Activated CD4-positive, alpha-beta memory T cell treated with anti-CD3 and anti-CD28 coated beads, Interleukin-2, amount 10 ng/mL, durations not matched to agents 7 days and 5 days (primary cell): ENCODE data around the gene HIVEP3. TPM values are rescaled to one million over a fixed set of nuclear protein-coding genes. Genes with fewer than 3 reads are reported as not detected.

Experiments
- CTCF ChIA-PET: fragments of 350-600 bp; sonication (Branson Sonifier 250); formaldehyde crosslinking; loops from one replicate; lab custom pipeline; 2021; ENCODE audit warnings: antibody characterized with exemption, inconsistent platforms; lab: Charles Lee
- POLR2A ChIA-PET: fragments of 350-600 bp; sonication (Branson Sonifier 250); formaldehyde crosslinking; loops from one replicate; lab custom pipeline; 2021; ENCODE audit warnings: antibody characterized with exemption; lab: Charles Lee
- DNase-seq: peaks from one replicate; pipeline ENCODE4 v3.0.0-alpha.2; 2020
- H3K27ac Mint-ChIP-seq: one replicate; pipeline ENCODE4 v1.8.0; 2021; ENCODE audit warnings: mild to moderate bottlenecking, mixed read lengths
- H3K27me3 Mint-ChIP-seq: one replicate; pipeline ENCODE4 v1.8.0; 2021; ENCODE audit warnings: mixed read lengths
- H3K36me3 Mint-ChIP-seq: one replicate; pipeline ENCODE4 v1.8.0; 2021; ENCODE audit warnings: low read depth, mixed read lengths
- H3K4me1 Mint-ChIP-seq: one replicate; pipeline ENCODE4 v1.8.0; 2021; ENCODE audit warnings: mixed read lengths
- H3K4me3 Mint-ChIP-seq: one replicate; pipeline ENCODE4 v1.8.0; 2021; ENCODE audit warnings: mild to moderate bottlenecking, mixed read lengths
- H3K9me3 Mint-ChIP-seq: one replicate; pipeline ENCODE4 v1.8.0; 2021; ENCODE audit warnings: mixed read lengths
- total RNA-seq, 2 experiments: library from RNA; stranded (reverse); gene quantifications; one replicate each; pipeline ENCODE4 v1.2.3, GENCODE V29; 2021

The HIVEP3 gene
- total RNA-seq, 2 experiments from 2014 or later = 27.8 to 28.8 TPM

- ChIA-PET CTCF (no interaction called here), POLR2A (no interaction called here)
- Mint-ChIP-seq H3K4me1 (peaks cover 3% of the 10 kb centered on the region), H3K9me3 (peaks cover 18% of the 10 kb centered on the region), H3K27ac (no peak overlapping the region), H3K36me3 (peaks cover 13% of the 10 kb centered on the region), H3K27me3 (peaks cover 3% of the 10 kb centered on the region), H3K4me3 (no peak overlapping the region)
- DNase-seq = no peak
Measured at GRCh38 chr1:41765152-41765551, 153.6 kb downstream of the HIVEP3 start.

GRCh38 chr1:41764656-41765055 lies 154.1 kb downstream of the HIVEP3 start:
- Mint-ChIP-seq H3K27ac (no peak overlapping the region), H3K4me1 (peaks cover 3% of the 10 kb centered on the region), H3K27me3 (peaks cover 3% of the 10 kb centered on the region), H3K4me3 (no peak overlapping the region), H3K9me3 (peaks cover 18% of the 10 kb centered on the region), H3K36me3 (peaks cover 14% of the 10 kb centered on the region)
- no peak for DNase-seq
- ChIA-PET POLR2A (interaction anchor here (0.6 kb wide), 1 partner anchor 27 kb away, joined by 4 read pairs; no protein-coding TSS in a partner anchor), CTCF (no interaction called here)

DNA sequence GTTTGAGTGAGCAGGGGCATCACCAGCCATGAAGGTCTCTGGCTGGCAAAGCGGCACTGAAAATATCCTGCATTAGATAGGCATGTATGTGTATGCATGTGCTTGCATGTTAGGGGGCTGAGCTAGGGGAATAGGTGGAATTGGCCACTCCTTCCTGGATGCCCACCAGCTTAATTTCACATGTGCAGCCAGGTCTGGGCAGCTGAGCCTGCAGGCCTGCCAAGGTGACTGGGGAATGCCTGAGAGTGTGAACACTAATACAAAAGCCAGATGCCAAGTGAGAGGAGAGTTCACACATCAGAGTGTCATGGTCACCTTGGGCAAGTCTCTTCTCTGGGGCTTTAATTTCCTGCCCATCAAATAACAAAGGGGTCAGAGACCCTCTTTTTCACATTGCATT lies 155.9 kb downstream of the HIVEP3 start:
- peaks cover 3% of the 10 kb centered on the region for H3K27me3 Mint-ChIP-seq
- ChIA-PET POLR2A (no interaction called here), CTCF (no interaction called here)
- H3K36me3 Mint-ChIP-seq = peaks cover 15% of the 10 kb centered on the region
- DNase-seq = no peak
- no peak overlapping the region for H3K4me3 Mint-ChIP-seq
- peaks cover 3% of the 10 kb centered on the region for H3K4me1 Mint-ChIP-seq
- H3K27ac Mint-ChIP-seq = no peak overlapping the region
- peaks cover 18% of the 10 kb centered on the region for H3K9me3 Mint-ChIP-seq

DNA sequence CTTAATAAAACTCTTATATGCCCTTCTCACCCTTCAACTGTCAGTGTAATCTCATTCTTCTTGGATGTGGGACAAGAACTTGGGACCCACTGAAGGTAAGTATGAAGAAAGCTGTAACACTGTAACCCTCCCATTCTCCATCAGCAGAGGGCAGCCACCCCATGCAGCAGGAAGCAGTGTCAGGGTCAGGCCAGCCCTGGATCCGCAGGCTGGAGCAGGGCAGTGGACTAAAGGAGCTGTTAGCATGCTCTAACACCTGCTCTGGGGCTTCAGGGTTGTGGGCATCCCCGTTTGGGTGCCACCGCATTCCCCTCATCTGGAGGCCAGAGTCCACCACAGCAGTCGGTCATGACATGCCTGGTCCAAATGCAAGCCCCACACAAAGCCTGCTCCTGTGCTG lies 156.5 kb downstream of the HIVEP3 start:
- CTCF ChIA-PET = no interaction called here
- POLR2A ChIA-PET = no interaction called here
- no peak overlapping the region for H3K27ac Mint-ChIP-seq
- DNase-seq = no peak
- H3K9me3 Mint-ChIP-seq = peaks cover 18% of the 10 kb centered on the region
- H3K4me3 Mint-ChIP-seq = no peak overlapping the region
- H3K4me1 Mint-ChIP-seq = peaks cover 3% of the 10 kb centered on the region
- peaks cover 15% of the 10 kb centered on the region for H3K36me3 Mint-ChIP-seq
- H3K27me3 Mint-ChIP-seq = peaks cover 3% of the 10 kb centered on the region

DNA sequence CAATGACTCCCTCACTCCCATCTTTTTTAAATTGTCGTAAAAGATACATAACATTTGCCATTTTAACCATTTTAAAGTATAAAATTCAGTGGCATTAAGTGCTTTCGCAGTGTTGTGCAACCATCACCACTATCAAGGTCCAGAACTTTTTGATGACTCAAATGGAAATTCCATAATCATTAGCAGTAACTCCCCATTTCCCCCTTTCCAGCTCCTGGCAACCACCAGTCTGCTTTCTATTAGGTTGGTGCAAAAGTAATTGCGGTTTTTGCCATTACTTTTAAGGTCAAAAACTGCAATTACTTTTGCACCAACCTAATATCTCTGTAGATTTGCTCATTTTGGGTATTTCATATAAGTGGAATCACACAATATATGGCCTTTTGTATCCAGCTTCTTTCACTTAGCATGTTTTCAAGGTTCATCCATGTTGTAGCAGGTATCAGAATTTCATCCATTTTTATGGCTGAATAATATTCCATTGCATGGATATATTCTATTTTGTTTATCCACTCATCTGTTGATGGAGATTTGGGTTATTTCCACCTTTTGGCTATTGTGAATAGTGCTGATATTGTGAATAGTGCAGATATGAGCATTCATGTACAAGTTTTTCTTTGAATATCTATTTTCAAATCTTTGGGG lies 159.7 kb downstream of the HIVEP3 start:
- Mint-ChIP-seq H3K4me1 (peaks cover 18% of the 10 kb centered on the region), H3K4me3 (no peak overlapping the region), H3K27ac (no peak overlapping the region), H3K36me3 (peaks cover 15% of the 10 kb centered on the region), H3K9me3 (peaks cover 18% of the 10 kb centered on the region), H3K27me3 (peaks cover under 1% of the 10 kb centered on the region)
- ChIA-PET POLR2A (no interaction called here), CTCF (no interaction called here)
- no peak for DNase-seq

DNA sequence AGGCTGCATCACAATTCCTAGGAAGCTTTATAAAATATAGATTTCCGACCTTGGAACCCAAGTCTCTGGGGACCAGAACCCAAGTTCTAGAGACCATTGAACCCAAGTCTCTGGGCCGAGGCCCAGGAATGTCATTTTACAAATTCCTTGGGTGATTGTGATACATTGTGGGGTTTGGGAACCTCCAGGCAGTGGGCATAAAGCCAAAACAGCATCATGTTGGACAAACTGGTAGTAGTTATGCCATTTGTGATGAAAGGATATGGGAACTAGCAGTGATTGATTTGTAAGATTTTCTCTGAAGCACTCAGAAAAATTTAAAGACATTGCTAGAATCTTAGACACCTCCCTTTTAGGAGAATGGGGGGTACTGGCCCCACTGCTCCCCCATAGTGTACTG lies 160.2 kb downstream of the HIVEP3 start:
- ChIA-PET CTCF (no interaction called here), POLR2A (no interaction called here)
- no peak for DNase-seq
- no peak overlapping the region for H3K4me3 Mint-ChIP-seq
- H3K4me1 Mint-ChIP-seq = peaks cover 23% of the 10 kb centered on the region
- H3K36me3 Mint-ChIP-seq = peaks cover 15% of the 10 kb centered on the region
- no peak overlapping the region for H3K27ac Mint-ChIP-seq
- no peaks in the 10 kb centered on the region for H3K27me3 Mint-ChIP-seq
- peaks cover 18% of the 10 kb centered on the region for H3K9me3 Mint-ChIP-seq

DNA sequence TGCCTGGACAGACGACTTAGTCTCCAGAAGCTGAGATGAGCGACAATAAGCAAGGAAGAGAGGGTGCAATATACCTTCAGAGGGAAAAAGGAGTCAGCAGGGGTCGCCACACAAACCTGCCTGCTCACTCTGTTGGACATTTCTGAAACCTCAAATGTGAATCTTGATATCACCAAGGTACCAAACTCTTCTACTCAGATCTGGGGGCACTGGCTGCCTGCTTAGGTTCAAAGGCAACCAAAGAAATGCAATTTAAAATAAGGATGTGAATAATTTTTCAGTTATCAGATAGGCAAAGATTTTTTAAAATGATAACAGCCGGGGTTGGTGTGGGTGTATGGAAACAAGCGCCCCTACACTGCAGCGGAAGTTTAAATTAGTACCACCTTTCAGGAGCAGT lies 164.2 kb downstream of the HIVEP3 start:
- Mint-ChIP-seq H3K27ac (peak overlapping the region; percentile 65), H3K9me3 (no peaks in the 10 kb centered on the region), H3K27me3 (no peaks in the 10 kb centered on the region), H3K4me1 (peaks cover 60% of the 10 kb centered on the region), H3K4me3 (no peak overlapping the region), H3K36me3 (peaks cover 3% of the 10 kb centered on the region)
- CTCF ChIA-PET = interaction anchor here (1.2 to 1.5 kb wide), 2 partner anchors 57 to 137 kb away, joined by 3 to 10 read pairs; no protein-coding TSS in a partner anchor
- POLR2A ChIA-PET = interaction anchor here (1.2 kb wide), 1 partner anchor 13 kb away, joined by 3 read pairs; no protein-coding TSS in a partner anchor
- peak; percentile 34 for DNase-seq

- ChIA-PET POLR2A (interaction anchor here (1.2 to 3.4 kb wide), 6 partner anchors 13 to 178 kb away, joined by 3 to 18 read pairs (median 9); no protein-coding TSS in a partner anchor), CTCF (interaction anchor here (2.7 kb wide), 1 partner anchor 59 kb away, joined by 11 read pairs; no protein-coding TSS in a partner anchor)
- Mint-ChIP-seq H3K9me3 (no peaks in the 10 kb centered on the region), H3K27ac (peak overlapping the region; percentile 92), H3K27me3 (no peaks in the 10 kb centered on the region), H3K36me3 (peaks cover 3% of the 10 kb centered on the region), H3K4me3 (no peak overlapping the region), H3K4me1 (peaks cover 72% of the 10 kb centered on the region)
- DNase-seq = no peak
Measured at GRCh38 chr1:41752514-41753170, 166.1 kb downstream of the HIVEP3 start.

DNA sequence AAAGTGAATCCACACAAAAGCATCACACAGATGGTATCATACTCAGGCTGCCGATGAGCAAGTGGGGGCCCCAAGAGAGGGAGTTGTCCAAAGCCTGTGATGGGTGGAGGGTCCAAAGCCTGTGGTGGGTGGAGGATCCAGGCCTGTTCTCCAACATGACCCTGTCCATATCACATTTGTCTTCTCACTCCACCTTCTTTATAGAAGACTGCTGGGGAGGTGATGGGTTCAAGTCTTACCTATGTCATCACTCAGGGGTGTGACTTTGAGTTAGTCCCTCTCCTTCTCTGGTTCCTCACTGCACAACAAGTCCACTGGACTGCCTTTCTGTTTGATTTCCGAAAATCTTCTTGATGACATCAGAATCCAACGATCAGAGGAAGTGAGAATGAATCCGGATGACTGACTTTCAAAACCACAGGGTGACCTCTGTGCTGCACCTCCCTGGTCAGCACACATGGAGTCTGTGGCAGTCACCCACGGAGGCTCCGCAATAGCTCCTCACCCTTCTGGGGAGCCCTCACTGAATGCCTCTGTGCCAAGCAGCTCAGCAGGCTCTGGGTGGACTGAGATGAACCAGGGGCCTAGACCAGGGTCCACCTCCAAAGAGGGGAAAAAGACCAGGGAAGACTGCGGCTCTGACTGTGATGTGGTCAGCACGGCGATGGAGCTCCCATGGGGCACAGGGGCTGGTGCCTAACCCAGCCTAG lies 166.8 kb downstream of the HIVEP3 start:
- ChIA-PET CTCF (interaction anchor here (0.7 to 2.7 kb wide), 10 partner anchors 11 to 1824 kb away, joined by 3 to 11 read pairs (median 7); no protein-coding TSS in a partner anchor), POLR2A (interaction anchor here (0.6 to 3.4 kb wide), 14 partner anchors 9 to 178 kb away, joined by 3 to 18 read pairs (median 5); no protein-coding TSS in a partner anchor)
- Mint-ChIP-seq H3K27ac (peak overlapping the region; percentile 92), H3K4me3 (no peak overlapping the region), H3K27me3 (no peaks in the 10 kb centered on the region), H3K4me1 (peaks cover 72% of the 10 kb centered on the region), H3K9me3 (no peaks in the 10 kb centered on the region), H3K36me3 (peaks cover 3% of the 10 kb centered on the region)
- no peak for DNase-seq

DNA sequence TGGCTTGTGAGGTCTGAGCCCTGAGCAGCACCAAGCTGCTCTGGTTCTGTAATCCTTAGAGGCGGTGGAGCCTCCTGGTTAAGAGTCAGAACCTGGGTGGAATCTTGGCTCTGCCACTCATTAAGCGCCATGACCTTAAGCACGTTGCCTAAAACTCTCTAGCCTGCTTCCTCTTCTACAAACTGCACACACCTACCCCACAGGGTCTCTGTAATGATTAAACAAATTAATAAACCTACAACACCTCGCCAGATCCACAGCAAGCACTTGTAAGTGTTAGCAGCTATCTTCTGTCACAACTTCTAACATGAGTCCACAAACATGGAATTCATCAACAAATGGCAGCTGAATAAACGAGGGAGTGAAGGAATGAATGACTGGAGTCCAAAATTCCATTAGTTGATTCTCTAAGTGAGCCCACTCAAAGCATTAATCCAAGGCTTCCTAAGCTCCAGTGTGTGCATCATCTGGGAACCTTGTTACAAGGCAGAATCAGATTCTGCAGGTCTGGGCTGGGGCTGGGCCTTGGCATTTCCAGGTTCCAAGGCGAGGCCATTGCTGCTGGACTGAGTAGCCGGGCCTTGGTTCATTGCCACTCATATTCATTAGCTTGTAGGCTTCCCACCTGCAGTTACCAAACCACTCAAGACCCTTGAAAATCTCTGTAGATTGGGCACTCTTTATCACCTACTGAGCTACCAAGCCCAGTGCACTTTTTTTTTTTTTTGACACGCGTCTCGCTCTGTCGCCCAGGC lies 168.6 kb downstream of the HIVEP3 start:
- Mint-ChIP-seq H3K9me3 (no peaks in the 10 kb centered on the region), H3K36me3 (peaks cover 3% of the 10 kb centered on the region), H3K4me3 (no peak overlapping the region), H3K4me1 (peaks cover 73% of the 10 kb centered on the region), H3K27me3 (no peaks in the 10 kb centered on the region), H3K27ac (peak overlapping the region; percentile 92)
- ChIA-PET POLR2A (interaction anchor here (0.6 to 3.4 kb wide), 7 partner anchors 7 to 89 kb away, joined by 3 to 15 read pairs (median 5); no protein-coding TSS in a partner anchor), CTCF (interaction anchor here (1.0 to 2.7 kb wide), 6 partner anchors 10 to 77 kb away, joined by 3 to 11 read pairs (median 6); no protein-coding TSS in a partner anchor)
- no peak for DNase-seq

DNA sequence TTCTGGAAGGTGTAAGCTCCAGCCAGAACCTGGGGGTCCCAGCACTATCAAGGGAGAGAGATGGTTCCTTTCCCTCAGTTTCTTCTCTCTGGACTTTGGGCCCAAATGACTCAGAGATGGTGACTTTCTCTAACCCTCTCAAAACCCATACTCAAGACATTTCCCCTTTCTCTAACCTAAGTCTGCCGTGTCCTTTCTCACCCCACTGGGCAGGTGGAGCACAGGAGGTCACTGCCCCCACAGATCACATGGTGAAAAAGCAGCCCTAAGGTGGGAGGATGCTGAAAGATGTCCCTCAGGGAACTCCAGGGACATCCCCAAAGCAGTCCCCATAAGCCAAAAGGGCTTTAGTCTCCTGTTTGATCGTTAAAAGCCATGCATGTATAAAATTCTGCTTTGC lies 173.7 kb downstream of the HIVEP3 start:
- H3K36me3 Mint-ChIP-seq = peaks cover 4% of the 10 kb centered on the region

DNA sequence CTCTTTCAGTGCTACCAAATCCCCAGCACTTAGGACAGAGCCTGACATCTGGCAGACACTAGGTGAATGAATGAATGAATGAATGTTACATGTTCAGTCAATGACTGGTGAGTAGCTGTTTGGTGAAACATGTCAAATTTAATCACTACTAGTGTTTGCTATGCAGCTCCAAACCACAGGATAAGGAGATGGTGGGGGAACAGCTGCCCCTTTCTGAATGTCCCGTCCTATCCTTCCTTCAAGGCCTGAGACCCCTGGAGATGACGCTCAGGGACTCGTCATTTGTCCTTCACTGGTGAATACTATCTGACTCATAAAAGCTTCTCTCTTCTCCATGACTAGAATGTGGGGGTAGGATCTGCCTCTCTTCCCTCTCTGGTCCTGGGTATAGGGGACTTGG lies 175.4 kb downstream of the HIVEP3 start:
- ChIA-PET CTCF (no interaction called here), POLR2A (interaction anchor here (1.4 kb wide), 1 partner anchor 8 kb away, joined by 7 read pairs; no protein-coding TSS in a partner anchor)
- Mint-ChIP-seq H3K27me3 (no peaks in the 10 kb centered on the region), H3K27ac (no peak overlapping the region), H3K9me3 (no peaks in the 10 kb centered on the region), H3K36me3 (peaks cover 2% of the 10 kb centered on the region), H3K4me1 (peaks cover 73% of the 10 kb centered on the region), H3K4me3 (no peak overlapping the region)
- no peak for DNase-seq

More for the DNA sequence above, 173.7 kb downstream of the HIVEP3 start:
- H3K4me1 Mint-ChIP-seq = peaks cover 70% of the 10 kb centered on the region
- H3K4me3 Mint-ChIP-seq = no peak overlapping the region
- no peak overlapping the region for H3K27ac Mint-ChIP-seq
- no peaks in the 10 kb centered on the region for H3K9me3 Mint-ChIP-seq
- CTCF ChIA-PET = no interaction called here
- H3K27me3 Mint-ChIP-seq = no peaks in the 10 kb centered on the region
- POLR2A ChIA-PET = no interaction called here
- DNase-seq = no peak
